NB4 (cell line): ENCODE results near the gene TEKT5.

ENCODE experiments used
- DNase-seq: peaks from one replicate; pipeline ENCODE4 v3.0.0; 2010; ENCODE audit warnings: low read depth
- H3K4me3 ChIP-seq: one replicate; pipeline ENCODE4 v1.5.1; 2011; ENCODE audit warnings: mild to moderate bottlenecking, low read depth, low read length, moderate library complexity
- MYC ChIP-seq: IDR thresholded peaks from 2 replicates; pipeline ENCODE4 v1.6.1; 2011; ENCODE audit warnings: low read depth, low read length
- POLR2A ChIP-seq: IDR thresholded peaks from 2 replicates; pipeline ENCODE4 v1.6.1; 2011; ENCODE audit warnings: mild to moderate bottlenecking; ENCODE audit not compliant: insufficient read length; ENCODE audit errors: extremely low read depth
- TF ChIP-seq, protein P1 (sequence below): IDR thresholded peaks from one replicate; pipeline ENCODE4 v1.5.1; 2012; ENCODE audit warnings: low read depth, low read length
- TF ChIP-seq, protein P2 (sequence below): IDR thresholded peaks from 2 replicates; pipeline ENCODE4 v1.6.1; 2011; ENCODE audit warnings: low read depth, low read length

TEKT5 gene

DNA sequence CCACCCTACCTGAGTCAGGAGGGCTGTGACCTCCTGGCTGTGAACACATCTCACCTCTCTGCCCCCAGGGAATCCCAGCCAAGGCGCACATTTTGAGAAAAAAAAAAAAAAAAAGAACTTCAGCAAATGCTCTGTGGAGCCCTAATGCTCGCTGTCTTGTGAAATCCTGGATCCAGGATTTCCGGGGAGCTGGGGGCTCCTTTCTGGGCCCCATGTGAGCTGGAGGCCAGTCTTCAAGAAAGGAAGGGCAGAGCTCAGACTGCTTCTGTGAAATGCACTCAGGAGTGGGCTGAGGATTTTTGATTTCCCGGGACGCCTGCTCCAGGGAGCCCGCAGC, 78.3 kb downstream of the TEKT5 start:
- DNase-seq: peak; percentile 23
- no peak overlapping the region for H3K4me3 ChIP-seq
- TF ChIP-seq, protein P1, sequence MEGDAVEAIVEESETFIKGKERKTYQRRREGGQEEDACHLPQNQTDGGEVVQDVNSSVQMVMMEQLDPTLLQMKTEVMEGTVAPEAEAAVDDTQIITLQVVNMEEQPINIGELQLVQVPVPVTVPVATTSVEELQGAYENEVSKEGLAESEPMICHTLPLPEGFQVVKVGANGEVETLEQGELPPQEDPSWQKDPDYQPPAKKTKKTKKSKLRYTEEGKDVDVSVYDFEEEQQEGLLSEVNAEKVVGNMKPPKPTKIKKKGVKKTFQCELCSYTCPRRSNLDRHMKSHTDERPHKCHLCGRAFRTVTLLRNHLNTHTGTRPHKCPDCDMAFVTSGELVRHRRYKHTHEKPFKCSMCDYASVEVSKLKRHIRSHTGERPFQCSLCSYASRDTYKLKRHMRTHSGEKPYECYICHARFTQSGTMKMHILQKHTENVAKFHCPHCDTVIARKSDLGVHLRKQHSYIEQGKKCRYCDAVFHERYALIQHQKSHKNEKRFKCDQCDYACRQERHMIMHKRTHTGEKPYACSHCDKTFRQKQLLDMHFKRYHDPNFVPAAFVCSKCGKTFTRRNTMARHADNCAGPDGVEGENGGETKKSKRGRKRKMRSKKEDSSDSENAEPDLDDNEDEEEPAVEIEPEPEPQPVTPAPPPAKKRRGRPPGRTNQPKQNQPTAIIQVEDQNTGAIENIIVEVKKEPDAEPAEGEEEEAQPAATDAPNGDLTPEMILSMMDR: no peak
- TF ChIP-seq, protein P2, sequence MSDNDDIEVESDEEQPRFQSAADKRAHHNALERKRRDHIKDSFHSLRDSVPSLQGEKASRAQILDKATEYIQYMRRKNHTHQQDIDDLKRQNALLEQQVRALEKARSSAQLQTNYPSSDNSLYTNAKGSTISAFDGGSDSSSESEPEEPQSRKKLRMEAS: no peak
- TF ChIP-seq POLR2A (no peak), MYC (no peak)

DNA sequence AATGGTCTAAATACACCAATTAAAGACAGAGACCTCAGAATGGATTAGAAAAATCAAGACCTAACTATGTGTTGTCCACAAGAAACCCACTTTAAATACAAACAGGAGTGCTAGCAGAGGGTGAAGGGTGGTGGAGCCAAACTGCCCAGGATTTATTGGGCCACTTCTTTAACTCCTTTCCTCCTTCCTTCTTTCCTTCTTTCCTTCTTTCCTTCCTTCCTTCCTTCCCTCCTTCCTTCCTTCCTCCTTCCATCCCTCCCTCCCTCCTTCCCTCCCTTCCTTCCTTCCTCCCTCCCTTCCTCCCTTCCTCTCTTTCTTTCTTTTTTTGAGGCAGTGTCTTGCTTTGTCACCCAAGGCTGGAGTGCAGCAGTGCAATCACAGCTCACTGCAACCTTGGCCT, 80.0 kb downstream of the TEKT5 start:
- no peak for DNase-seq
- no peak overlapping the region for H3K4me3 ChIP-seq
- no peak for TF ChIP-seq MYC
- TF ChIP-seq, protein P2: no peak
- TF ChIP-seq, protein P1: no peak

DNA sequence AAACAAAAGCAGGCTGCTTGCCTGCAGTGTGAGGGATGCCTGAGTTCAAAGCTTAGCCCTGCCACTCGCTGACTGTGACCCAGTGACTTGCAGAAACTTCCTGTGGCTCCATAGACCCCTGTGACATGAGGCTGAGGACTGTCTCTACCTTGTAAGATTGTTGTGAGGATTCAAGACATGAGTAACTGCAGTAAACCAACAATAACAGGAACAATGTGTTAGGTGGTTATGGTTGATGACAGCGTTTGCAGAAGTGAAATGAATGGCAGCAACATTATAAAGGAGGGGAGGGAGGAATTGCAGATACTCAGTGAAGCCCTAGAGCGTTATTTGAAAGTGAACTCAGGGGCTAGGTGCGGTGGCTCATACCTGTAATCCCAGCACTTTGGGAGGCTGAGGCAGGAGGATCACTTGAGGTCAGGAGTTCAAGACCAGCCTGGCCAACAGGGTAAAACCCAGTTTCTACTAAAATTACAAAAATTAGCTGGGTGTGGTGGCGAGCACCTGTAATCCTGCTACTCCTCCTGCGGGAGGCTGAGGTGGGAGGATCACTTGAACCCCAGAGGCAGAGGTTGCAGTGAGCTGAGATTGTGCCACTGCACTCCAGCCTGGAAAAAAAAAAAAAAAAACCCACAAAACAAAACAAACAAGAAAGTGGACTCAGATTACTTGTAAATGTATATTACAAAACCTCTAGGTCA, 80.8 kb downstream of the TEKT5 start:
- no peak overlapping the region for H3K4me3 ChIP-seq
- DNase-seq: peak; percentile 53
- no peak for TF ChIP-seq POLR2A
- no peak for TF ChIP-seq MYC
- TF ChIP-seq, protein P2: no peak
- TF ChIP-seq, protein P1: no peak

DNA sequence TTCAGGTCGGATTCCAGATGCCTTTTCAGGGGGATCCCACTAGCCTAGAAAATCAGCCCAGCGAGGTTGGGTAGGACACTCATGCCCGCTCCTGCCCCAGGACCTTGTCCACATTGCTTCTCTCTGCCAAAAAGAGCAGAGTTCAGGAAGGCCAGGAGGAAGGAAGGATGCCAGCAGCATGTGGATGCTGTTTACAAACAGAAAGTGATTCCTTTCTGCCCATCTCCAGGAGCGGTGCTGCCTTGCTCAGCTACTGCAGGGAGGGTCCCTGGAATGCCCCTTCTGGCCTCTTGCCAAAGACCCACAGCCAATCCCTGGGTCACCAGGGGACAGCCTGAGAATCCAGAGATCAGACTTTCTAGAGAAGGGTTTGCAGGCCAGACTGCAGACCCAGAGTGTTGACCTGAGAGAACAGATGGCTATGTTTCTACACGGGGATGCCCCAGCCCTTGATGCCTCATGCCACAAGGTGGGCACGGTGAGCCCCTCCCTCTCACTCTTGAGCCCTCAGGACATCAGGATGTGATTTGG, 82.0 kb downstream of the TEKT5 start:
- DNase-seq: no peak
- TF ChIP-seq, protein P1: no peak
- TF ChIP-seq MYC (no peak), POLR2A (no peak)
- TF ChIP-seq, protein P2: no peak

DNA sequence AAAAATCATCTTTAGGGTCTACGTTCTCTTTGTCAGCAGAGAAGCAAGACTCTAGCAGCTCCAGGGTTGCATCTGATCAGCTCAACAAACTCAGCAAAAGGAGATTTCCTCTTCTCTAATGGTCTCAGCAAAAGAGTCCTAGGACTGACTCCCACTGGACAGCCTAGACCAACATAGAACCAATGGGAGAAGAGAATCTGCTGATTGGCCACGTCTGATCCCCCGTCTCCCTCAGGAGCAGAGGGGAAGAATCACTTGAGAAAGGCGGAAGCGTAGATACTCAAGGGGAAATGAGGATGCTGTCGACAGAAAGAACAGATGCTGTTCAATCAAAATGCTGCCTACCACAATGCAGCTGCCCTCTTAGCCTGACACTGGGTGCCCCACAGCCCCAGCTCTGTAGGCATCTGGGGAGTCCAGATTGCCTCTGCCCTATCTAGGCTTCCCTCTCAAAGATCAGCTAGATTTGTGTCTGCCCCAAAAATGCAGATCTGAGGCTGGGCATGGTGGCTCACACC, 82.8 kb downstream of the TEKT5 start:
- no peak overlapping the region for H3K4me3 ChIP-seq
- DNase-seq: no peak
- TF ChIP-seq, protein P2: no peak
- TF ChIP-seq, protein P1: no peak
- no peak for TF ChIP-seq POLR2A
- no peak for TF ChIP-seq MYC

More for the DNA sequence above, 82.0 kb downstream of the TEKT5 start:
- H3K4me3 ChIP-seq: no peak overlapping the region
